GM18502 (cell line): Measurements from ENCODE around the gene HOXC6.

Experiments used
- ATAC-seq: cut with Tn5 transposase; IDR thresholded peaks from one replicate; pipeline ENCODE4 v1.9.1; 2021; ENCODE audit warnings: mild to moderate bottlenecking; ENCODE audit not compliant: unreplicated experiment, poor library complexity

Gene HOXC6

GRCh38 chr12:53989227-53990113, 38.8 kb upstream of the HOXC6 start:
- no peak for ATAC-seq

- no peak for ATAC-seq
Measured at GRCh38 chr12:53990311-53991076, 37.7 kb upstream of the HOXC6 start.

- ATAC-seq = no peak
Measured at GRCh38 chr12:53991077-53991460, 37.2 kb upstream of the HOXC6 start.

- no peak for ATAC-seq
Measured at GRCh38 chr12:53992377-53992889, 35.8 kb upstream of the HOXC6 start.

GRCh38 chr12:53993162-53994008, 34.9 kb upstream of the HOXC6 start:
- ATAC-seq = no peak

GRCh38 chr12:53994009-53994263, 34.3 kb upstream of the HOXC6 start:
- no peak for ATAC-seq

GRCh38 chr12:53994264-53995001, 33.8 kb upstream of the HOXC6 start:
- no peak for ATAC-seq

GRCh38 chr12:53995002-53995377, 33.2 kb upstream of the HOXC6 start:
- no peak for ATAC-seq

- no peak for ATAC-seq
Measured at GRCh38 chr12:53995378-53996239, 32.6 kb upstream of the HOXC6 start.

GRCh38 chr12:53996240-53997203, 31.7 kb upstream of the HOXC6 start:
- ATAC-seq = no peak

- ATAC-seq = no peak
Measured at GRCh38 chr12:53997204-53998109, 30.8 kb upstream of the HOXC6 start.

- ATAC-seq = no peak
Measured at GRCh38 chr12:53998110-53998899, 29.9 kb upstream of the HOXC6 start.

- ATAC-seq = no peak
Measured at GRCh38 chr12:53998900-53999236, 29.4 kb upstream of the HOXC6 start.

- ATAC-seq = no peak
Measured at GRCh38 chr12:53999559-54000115, 28.6 kb upstream of the HOXC6 start.

GRCh38 chr12:54000116-54001114, 27.8 kb upstream of the HOXC6 start, which contains the start of gene HOXC9:
Gene HOXC9, plus strand, starts transcription at chr12:54000161. Its CDS starts 28 bp downstream, at chr12:54000189.
- no peak for ATAC-seq
